Neutrophil (primary cell): Measurements from ENCODE around the gene SZT2.
A peak's percentile ranks its signal among the peaks of the same experiment; 100 is the strongest.

ENCODE experiments used
- H3K27ac ChIP-seq: fragments of 200-600 bp; sonication (generic); 2 replicates; pipeline ENCODE4 v1.5.1; 2016; ENCODE audit warnings: mild to moderate bottlenecking, moderate library complexity
- H3K27me3 ChIP-seq: fragments of 200-600 bp; sonication (generic); 2 replicates; pipeline ENCODE4 v1.6.0; 2016; ENCODE audit warnings: mild to moderate bottlenecking
- H3K36me3 ChIP-seq: fragments of 200-600 bp; sonication (generic); 2 replicates; pipeline ENCODE4 v1.5.1; 2017
- H3K4me1 ChIP-seq, 2 experiments: fragments of 200-600 bp in 1 of 2; sonication (generic) in 1 of 2; 1 replicate in 1 of 2; 2 replicates in 1 of 2; pipeline versions ENCODE4 v1.5.1 to v1.6.1; 2013 to 2016; ENCODE audit warnings: low read depth in 1 of 2, low read length in 1 of 2, mild to moderate bottlenecking in 1 of 2, moderate library complexity in 1 of 2; ENCODE audit not compliant: control insufficient read depth in 1 of 2, insufficient read depth in 1 of 2
- H3K4me3 ChIP-seq, 2 experiments: fragments of 200-600 bp in 1 of 2; sonication (generic) in 1 of 2; 1 replicate in 1 of 2; 2 replicates in 1 of 2; pipeline ENCODE4 v1.5.1; 2013 to 2016; ENCODE audit warnings: low read depth in 1 of 2, low read length in 1 of 2, mild to moderate bottlenecking in 1 of 2, moderate library complexity in 1 of 2
- H3K9me3 ChIP-seq: fragments of 200-600 bp; sonication (generic); 2 replicates; pipeline ENCODE4 v1.5.1; 2016
- CTCF ChIP-seq: fragments of 200-600 bp; sonication (generic); IDR thresholded peaks from 2 replicates; pipeline ENCODE4 v1.5.1; 2016; ENCODE audit warnings: antibody characterized with exemption

The SZT2 gene

DNA sequence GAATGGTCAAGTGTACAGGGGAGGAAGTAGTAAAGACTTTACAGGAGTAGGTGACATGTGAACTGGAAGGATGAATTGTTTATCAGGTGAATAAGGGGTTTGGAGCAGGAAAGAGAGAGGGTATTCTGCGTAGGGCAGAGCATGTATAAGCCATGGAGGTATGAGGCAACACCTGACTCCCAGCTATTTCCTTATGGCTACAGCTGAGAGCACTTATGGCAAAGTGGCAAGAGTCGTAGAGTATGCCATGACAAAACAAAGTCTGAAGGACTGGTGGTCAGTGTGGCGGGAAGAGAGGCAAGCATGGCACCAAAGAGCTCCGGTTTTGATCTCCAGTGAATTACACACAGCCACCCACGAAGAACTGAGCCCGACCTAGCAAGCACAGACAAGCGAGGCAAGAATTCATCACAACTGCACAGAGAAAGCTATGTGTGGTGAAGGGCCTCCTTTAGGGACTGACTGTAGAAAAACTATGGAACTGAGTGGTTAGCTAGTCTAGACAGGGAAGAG, 12.9 kb upstream of the SZT2 start:
- no peaks in the 10 kb centered on the region for H3K9me3 ChIP-seq
- peaks cover 33% of the 10 kb centered on the region for H3K36me3 ChIP-seq
- no peak for TF ChIP-seq CTCF
- peaks cover 5% of the 10 kb centered on the region in 2 experiments for H3K4me1 ChIP-seq
- H3K27ac ChIP-seq, result no peak overlapping the region
- no peaks in the 10 kb centered on the region for H3K27me3 ChIP-seq
- no peak overlapping the region for H3K4me3 ChIP-seq

- no peak for TF ChIP-seq CTCF
- Histone ChIP-seq H3K4me1 (peaks cover 11 to 13% of the 10 kb centered on the region in 2 experiments), H3K4me3 (no peak overlapping the region), H3K27ac (no peak overlapping the region), H3K36me3 (peaks cover 37% of the 10 kb centered on the region), H3K9me3 (no peaks in the 10 kb centered on the region), H3K27me3 (no peaks in the 10 kb centered on the region)
These were observed 11.9 kb upstream of the SZT2 start for GRCh38 chr1:43377831-43378230.

DNA sequence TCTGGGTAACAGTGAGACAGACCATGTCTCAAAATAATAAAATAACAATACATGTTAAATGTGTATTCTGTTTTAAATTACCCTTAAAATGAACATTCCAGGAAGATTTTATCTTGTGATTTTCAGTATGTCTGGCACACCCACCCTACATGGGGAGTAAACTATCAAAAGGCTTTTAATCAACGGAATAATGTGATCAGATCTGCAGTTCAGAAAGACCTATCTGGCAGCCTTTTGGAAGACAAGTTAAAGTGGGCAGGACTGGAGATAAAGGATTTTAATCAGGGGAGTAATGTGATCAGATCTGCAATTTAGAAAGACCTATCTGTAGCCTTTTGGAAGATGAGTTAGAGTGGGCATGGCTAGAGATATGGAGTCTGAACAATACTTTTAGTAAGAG, 10.2 kb upstream of the SZT2 start:
- no peaks in the 10 kb centered on the region for H3K9me3 ChIP-seq
- no peak for TF ChIP-seq CTCF

DNA sequence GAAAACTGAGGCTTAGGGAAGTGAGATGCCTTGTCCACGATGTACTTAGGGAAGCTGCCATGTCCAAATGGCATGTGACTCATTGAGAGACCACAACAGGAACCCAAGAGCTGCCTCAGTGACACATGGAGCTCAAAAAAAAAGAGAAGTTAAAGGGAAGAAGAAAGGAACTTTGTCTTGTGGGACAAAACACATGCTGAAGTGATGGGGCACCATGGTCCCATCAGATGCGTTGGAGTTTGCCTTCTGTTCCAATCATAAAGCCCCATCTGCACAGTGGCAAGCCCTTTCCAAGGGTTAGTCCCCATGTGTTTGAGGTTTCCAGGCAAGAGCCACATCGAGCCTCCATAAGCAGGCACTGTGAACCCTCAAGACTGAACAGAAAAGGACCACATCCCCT, 8.1 kb upstream of the SZT2 start:
- Histone ChIP-seq H3K9me3 (no peaks in the 10 kb centered on the region), H3K4me3 (no peak overlapping the region), H3K4me1 (peaks cover 13 to 14% of the 10 kb centered on the region in 2 experiments), H3K27me3 (no peaks in the 10 kb centered on the region), H3K27ac (peak overlapping the region; percentile 64), H3K36me3 (peaks cover 67% of the 10 kb centered on the region)
- no peak for TF ChIP-seq CTCF

More for the DNA sequence above, 10.2 kb upstream of the SZT2 start:
- Histone ChIP-seq H3K36me3 (peaks cover 45% of the 10 kb centered on the region), H3K27ac (no peak overlapping the region), H3K27me3 (no peaks in the 10 kb centered on the region), H3K4me1 (peaks cover 11 to 13% of the 10 kb centered on the region in 2 experiments), H3K4me3 (no peak overlapping the region)

GRCh38 chr1:43382027-43382779, 7.5 kb upstream of the SZT2 start:
- Histone ChIP-seq H3K4me3 (no peak overlapping the region), H3K27me3 (no peaks in the 10 kb centered on the region), H3K36me3 (peaks cover 73% of the 10 kb centered on the region), H3K27ac (peak overlapping the region; percentile 64), H3K9me3 (no peaks in the 10 kb centered on the region), H3K4me1 (peaks cover 18 to 20% of the 10 kb centered on the region in 2 experiments)
- no peak for TF ChIP-seq CTCF
